NCI-H187 treated with DMSO at 0.1 percent for 48 hours (cell line): ENCODE data around the gene CCDC87.
"Not testable (repeated sequence)": the region's sequence is repeated elsewhere in the genome, so short reads cannot be mapped to it uniquely, and the experiment has no call there.

ENCODE experiments used
- DNase-seq: peaks from one replicate; lab custom pipeline; 2025; lab: John Stamatoyannopoulos, UW

CCDC87 gene

GRCh38 chr11:66592457-66593302, at the start of gene CCDC87, which contains the start of gene CCS:
Gene CCDC87 (minus strand): TSS chr11:66593063. CDS start chr11:66593015, 48 bp downstream.
Gene CCS (plus strand): TSS chr11:66593185. CDS start chr11:66593262, 77 bp downstream.
- peak; percentile 65 for DNase-seq

GRCh38 chr11:66641834-66642233, 49.0 kb upstream of the CCDC87 start:
- no peak for DNase-seq

GRCh38 chr11:66639814-66640340, 47.0 kb upstream of the CCDC87 start:
- not testable (repeated sequence) for DNase-seq

GRCh38 chr11:66639066-66639813, 46.4 kb upstream of the CCDC87 start:
- DNase-seq = no peak

- peak; percentile 96 for DNase-seq
These were observed 45.6 kb upstream of the CCDC87 start, which contains the start of gene RBM4 for GRCh38 chr11:66638177-66639065. Gene RBM4 (plus strand): TSS chr11:66638703. CDS start chr11:66639712, 1,009 bp downstream.

GRCh38 chr11:66637557-66638176, 44.8 kb upstream of the CCDC87 start:
- no peak for DNase-seq

GRCh38 chr11:66636411-66636810, 43.5 kb upstream of the CCDC87 start:
- DNase-seq = no peak

GRCh38 chr11:66632952-66633351, 40.1 kb upstream of the CCDC87 start:
- DNase-seq = no peak

GRCh38 chr11:66631883-66632282, 39.0 kb upstream of the CCDC87 start:
- no peak for DNase-seq

- no peak for DNase-seq
These were observed 36.5 kb upstream of the CCDC87 start for GRCh38 chr11:66629356-66629755.

GRCh38 chr11:66628061-66628603, 35.3 kb upstream of the CCDC87 start:
- DNase-seq = no peak

- DNase-seq = no peak
These were observed 34.1 kb upstream of the CCDC87 start for GRCh38 chr11:66626926-66627325.

GRCh38 chr11:66626382-66626781, 33.5 kb upstream of the CCDC87 start:
- no peak for DNase-seq

GRCh38 chr11:66625752-66626149, 32.9 kb upstream of the CCDC87 start:
- no peak for DNase-seq

GRCh38 chr11:66625041-66625751, 32.3 kb upstream of the CCDC87 start:
- DNase-seq = no peak

GRCh38 chr11:66624450-66624849, 31.6 kb upstream of the CCDC87 start:
- no peak for DNase-seq

- DNase-seq = no peak
These were observed 26.3 kb upstream of the CCDC87 start for GRCh38 chr11:66619080-66619554.

- no peak for DNase-seq
These were observed 24.4 kb upstream of the CCDC87 start for GRCh38 chr11:66617155-66617834.

- peak; percentile 93 for DNase-seq
These were observed 23.7 kb upstream of the CCDC87 start, which contains the start of gene RBM14 for GRCh38 chr11:66616379-66617154. Gene RBM14 (plus strand): TSS chr11:66616630. CDS start chr11:66616721, 91 bp downstream.
